Endothelial cell of umbilical vein (primary cell): ENCODE results near the gene EML1. TPM values are rescaled to one million over a fixed set of nuclear protein-coding genes. Genes with fewer than 3 reads are reported as not detected.

ENCODE experiments used
- BruUV-seq: library from RNA; stranded (reverse); fragments of 400-500 nt; replicated peaks from 2 replicates; lab custom pipeline; 2021; lab: Mats Ljungman, UMichigan
- CTCF ChIA-PET: fragments of 300-600, 350-600 bp; sonication (Branson Sonifier 250); formaldehyde crosslinking; loops from one replicate; lab custom pipeline; 2021; ENCODE audit warnings: antibody characterized with exemption, inconsistent platforms; lab: Charles Lee
- POLR2A ChIA-PET: fragments of 300-600, 350-600 bp; sonication (Branson Sonifier 250); formaldehyde crosslinking; loops from one replicate; lab custom pipeline; 2021; ENCODE audit warnings: antibody characterized with exemption, inconsistent platforms; lab: Charles Lee
- DNase-seq: peaks from one replicate; pipeline ENCODE4 v3.0.0-alpha.2; 2011; ENCODE audit warnings: low read depth, low spot score
- FAIRE-seq: peaks from 2 replicates; lab custom pipeline; 2011; peaks lifted over from hg19 to GRCh38; lab: Jason Lieb, UNC
- H2AFZ ChIP-seq: 2 replicates; pipeline ENCODE4 v1.6.0; 2012; ENCODE audit warnings: low read depth, low read length, control low read depth, inconsistent platforms
- H3K27ac ChIP-seq: 2 replicates; pipeline ENCODE4 v1.5.1; 2011; ENCODE audit warnings: low read depth, mild to moderate bottlenecking, control low read depth, low read length, moderate library complexity; ENCODE audit not compliant: insufficient read depth
- H3K27me3 ChIP-seq, 2 experiments: 2 replicates each; pipeline versions ENCODE4 v1.6.0 to v1.6.1; 2011; ENCODE audit warnings: low read length in 2 of 2, mixed read lengths in 1 of 2; ENCODE audit not compliant: control insufficient read depth in 2 of 2, insufficient read depth in 2 of 2
- H3K36me3 ChIP-seq, 2 experiments: 2 replicates in 1 of 2; 3 replicates in 1 of 2; pipeline ENCODE4 v1.5.1; 2011; ENCODE audit warnings: low read length in 2 of 2, mild to moderate bottlenecking in 1 of 2, moderate library complexity in 1 of 2; ENCODE audit not compliant: control insufficient read depth in 2 of 2, insufficient read depth in 2 of 2; ENCODE audit errors: extremely low read depth in 1 of 2
- H3K4me1 ChIP-seq: 3 replicates; pipeline ENCODE4 v1.5.1; 2011; ENCODE audit warnings: mild to moderate bottlenecking, low read length; ENCODE audit not compliant: control insufficient read depth, insufficient read depth; ENCODE audit errors: extremely low read depth
- H3K4me2 ChIP-seq: 2 replicates; pipeline ENCODE4 v1.6.1; 2011; ENCODE audit warnings: low read length, control low read depth, mixed read lengths; ENCODE audit not compliant: insufficient read depth
- H3K4me3 ChIP-seq, 3 experiments: fragments of 200-600 bp in 1 of 3; sonication (generic), shearing (Covaris generic) in 1 of 3; replicated peaks in 1 of 3; 2 replicates each; pipeline ENCODE4 v1.5.1; 2011 to 2016; ENCODE audit warnings: control low read depth in 3 of 3, low read length in 3 of 3, mild to moderate bottlenecking in 2 of 3, inconsistent platforms in 1 of 3, low read depth in 1 of 3, moderate library complexity in 1 of 3; ENCODE audit not compliant: insufficient read depth in 1 of 3
- H3K79me2 ChIP-seq: 2 replicates; pipeline ENCODE4 v1.6.0; 2012; ENCODE audit warnings: low read length, inconsistent platforms; ENCODE audit not compliant: control insufficient read depth, insufficient read depth
- H3K9ac ChIP-seq: replicated peaks from 2 replicates; pipeline ENCODE3; 2011; ENCODE audit warnings: low read length, control low read depth; ENCODE audit not compliant: insufficient read depth; ENCODE audit errors: extremely low read depth
- H3K9me1 ChIP-seq: replicated peaks from 3 replicates; pipeline ENCODE4 v1.6.0; 2011; ENCODE audit warnings: mild to moderate bottlenecking, low read length; ENCODE audit not compliant: control insufficient read depth, insufficient read depth; ENCODE audit errors: extremely low read depth
- H3K9me3 ChIP-seq: replicated peaks from 2 replicates; pipeline ENCODE4 v1.5.1; 2012; ENCODE audit warnings: low read length, inconsistent platforms; ENCODE audit not compliant: control insufficient read depth, insufficient read depth
- H4K20me1 ChIP-seq: replicated peaks from 2 replicates; pipeline ENCODE3; 2011; ENCODE audit warnings: mild to moderate bottlenecking, low read length; ENCODE audit not compliant: control insufficient read depth, insufficient read depth; ENCODE audit errors: extremely low read depth
- EZH2 ChIP-seq: IDR thresholded peaks from 2 replicates; pipeline ENCODE4 v1.6.1; 2012; ENCODE audit warnings: borderline replicate concordance, low read depth, mild to moderate bottlenecking, moderate library complexity, low read length, inconsistent platforms; ENCODE audit not compliant: severe bottlenecking
- JUN ChIP-seq: IDR thresholded peaks from 2 replicates; pipeline ENCODE4 v1.6.1; 2011; ENCODE audit warnings: borderline replicate concordance, low read depth; ENCODE audit not compliant: insufficient read length, insufficient read depth
- MAX ChIP-seq: IDR thresholded peaks from 2 replicates; pipeline ENCODE4 v1.6.1; 2011; ENCODE audit not compliant: insufficient read depth, insufficient read length
- MYC ChIP-seq: IDR thresholded peaks from one replicate; pipeline ENCODE4 v1.6.1; 2011; ENCODE audit warnings: mild to moderate bottlenecking, low read depth, low read length
- dilution Hi-C: fragments of 300-500 bp; cut with MboI; formaldehyde crosslinking; loops from one replicate; pipeline ENCODE4 v1.15.0; 2019; ENCODE audit warnings: low sequenced_read_pairs; ENCODE audit not compliant: extremely low pct_ligation_motif_present
- intact Hi-C: fragments of 100-400 bp; cut with micrococcal nuclease; formaldehyde crosslinking; loops from one replicate; pipeline ENCODE4 v1.10.0; 2022
- polyA plus RNA-seq, 4 experiments: library from polyadenylated mRNA; depleted of rRNA in 3 of 4; stranded (reverse) in 3 of 4; unstranded in 1 of 4; fragments of >200 nt; gene quantifications; 2 replicates each; pipeline versions ENCODE4 v1.2.1 to v1.2.3, GENCODE V29; 2011 to 2012; ENCODE audit warnings: missing spikeins in 1 of 4
- total RNA-seq: library from RNA; stranded (reverse); gene quantifications from 2 replicates; pipeline ENCODE4 v1.2.3, GENCODE V29; 2021

Gene EML1
- total and polyA plus RNA-seq, 2 donors (not counting 3 experiments of a cell fraction or from before 2014, with no cell fraction given) = 22.9 to 33.0 TPM

GRCh38 chr14:99781091-99781490 is 12.1 kb upstream of the EML1 start:
- intact Hi-C loops = no loop called here
- dilution Hi-C loops = no loop called here
- Histone ChIP-seq H3K9me1 (no peaks in the 10 kb centered on the region), H3K9me3 (no peaks in the 10 kb centered on the region), H3K4me1 (no peaks in the 10 kb centered on the region), H3K27me3 (no peaks in the 10 kb centered on the region), H3K79me2 (no peaks in the 10 kb centered on the region), H2AFZ (no peak overlapping the region), H3K4me3 (no peak overlapping the region), H3K4me2 (no peak overlapping the region), H3K27ac (no peak overlapping the region), H3K36me3 (no peaks in the 10 kb centered on the region), H3K9ac (no peak overlapping the region), H4K20me1 (no peaks in the 10 kb centered on the region)
- FAIRE-seq (no peak), DNase-seq (no peak)
- no TSS peak for BruUV-seq
- ChIA-PET CTCF (no interaction called here), POLR2A (no interaction called here)
- TF ChIP-seq MAX = no peak
- no peak for TF ChIP-seq EZH2
- no peak for TF ChIP-seq JUN

- H3K9me1 ChIP-seq = no peaks in the 10 kb centered on the region
- dilution Hi-C loops = no loop called here
- H3K9ac ChIP-seq = no peak overlapping the region
- H3K79me2 ChIP-seq = no peaks in the 10 kb centered on the region
- TF ChIP-seq MYC (no peak), EZH2 (no peak)
- no peak overlapping the region for H2AFZ ChIP-seq
- H3K9me3 ChIP-seq = no peaks in the 10 kb centered on the region
- DNase-seq (no peak), FAIRE-seq (no peak)
- no peaks in the 10 kb centered on the region for H3K36me3 ChIP-seq
- no peaks in the 10 kb centered on the region for H4K20me1 ChIP-seq
- H3K27me3 ChIP-seq = no peaks in the 10 kb centered on the region
- BruUV-seq = no TSS peak
- POLR2A ChIA-PET = no interaction called here
- H3K4me3 ChIP-seq = no peak overlapping the region
- CTCF ChIA-PET = interaction anchor here (1.3 kb wide), 1 partner anchor 24 kb away, joined by 4 read pairs; no protein-coding TSS in a partner anchor
- intact Hi-C loops = no loop called here
- H3K4me1 ChIP-seq = no peaks in the 10 kb centered on the region
- no peak overlapping the region for H3K27ac ChIP-seq
- no peak overlapping the region for H3K4me2 ChIP-seq
Observed at GRCh38 chr14:99781853-99782610, 11.2 kb upstream of the EML1 start.
